PC-9 (cell line): ENCODE data around the gene DAPK2. TPM values are rescaled to one million over a fixed set of nuclear protein-coding genes. Genes with fewer than 3 reads are reported as not detected.

Experiments used
- BruUV-seq: library from RNA; stranded (reverse); fragments of 400-500 nt; replicated peaks from 2 replicates; lab custom pipeline; 2021; lab: Mats Ljungman, UMichigan
- CTCF ChIA-PET: fragments of 300-600 bp; sonication (Branson Sonifier 250); formaldehyde crosslinking; loops from one replicate; lab custom pipeline; 2022; ENCODE audit warnings: antibody characterized with exemption; lab: Charles Lee
- POLR2A ChIA-PET: fragments of 300-600 bp; sonication (Branson Sonifier 250); formaldehyde crosslinking; loops from one replicate; lab custom pipeline; 2022; ENCODE audit warnings: antibody characterized with exemption; ENCODE audit not compliant: unreplicated experiment; lab: Charles Lee
- DNase-seq, 2 experiments: peaks; one replicate each; pipeline versions ENCODE4 v3.0.0 to v3.0.0-alpha.2; 2015 to 2022; ENCODE audit warnings: mixed read lengths in 1 of 2
- H2AFZ ChIP-seq: fragments of 200-600 bp; sonication (generic); 2 replicates; pipeline ENCODE4 v1.8.1; 2017; ENCODE audit warnings: antibody characterized with exemption
- H3F3A ChIP-seq: fragments of 200-600 bp; sonication (generic); 2 replicates; pipeline ENCODE4 v1.8.1; 2017; ENCODE audit warnings: antibody characterized with exemption, mild to moderate bottlenecking, low read depth; ENCODE audit not compliant: insufficient read depth
- H3K27ac ChIP-seq: fragments of 200-600 bp; sonication (generic); 2 replicates; pipeline ENCODE4 v1.6.1; 2016; ENCODE audit warnings: mixed run types
- H3K27me3 ChIP-seq: fragments of 200-600 bp; sonication (generic); 2 replicates; pipeline ENCODE4 v1.6.1; 2016; ENCODE audit warnings: low read depth, mixed run types; ENCODE audit not compliant: insufficient read depth
- H3K36me3 ChIP-seq: fragments of 200-600 bp; sonication (generic); 2 replicates; pipeline ENCODE4 v1.6.1; 2016; ENCODE audit warnings: low read depth, mixed run types
- H3K4me1 ChIP-seq: fragments of 200-600 bp; sonication (generic); replicated peaks from 2 replicates; pipeline ENCODE4 v1.6.1; 2016; ENCODE audit warnings: mixed run types; ENCODE audit not compliant: insufficient read depth
- H3K4me2 ChIP-seq: fragments of 200-600 bp; sonication (generic); 2 replicates; pipeline ENCODE4 v1.6.1; 2017; ENCODE audit warnings: mixed run types
- H3K4me3 ChIP-seq: fragments of 200-600 bp; sonication (generic); 2 replicates; pipeline ENCODE4 v1.6.1; 2016; ENCODE audit warnings: mixed run types
- H3K79me2 ChIP-seq: fragments of 200-600 bp; sonication (generic); 2 replicates; pipeline ENCODE4 v1.6.1; 2017; ENCODE audit warnings: low read depth, mixed run types
- H3K9me2 ChIP-seq: fragments of 200-600 bp; sonication (generic); 2 replicates; pipeline ENCODE4 v1.8.1; 2017; ENCODE audit warnings: mild to moderate bottlenecking; ENCODE audit not compliant: insufficient read depth
- H3K9me3 ChIP-seq: fragments of 200-600 bp; sonication (generic); 2 replicates; pipeline ENCODE4 v1.8.1; 2016; ENCODE audit warnings: low read depth; ENCODE audit not compliant: insufficient read depth
- H4K20me1 ChIP-seq: fragments of 200-600 bp; sonication (generic); 2 replicates; pipeline ENCODE4 v1.8.1; 2017; ENCODE audit not compliant: insufficient read depth
- CTCF ChIP-seq: fragments of 200-600 bp; sonication (generic); conservative IDR thresholded peaks from 2 replicates; pipeline ENCODE4 v1.6.1; 2017; ENCODE audit warnings: mixed run types, antibody characterized with exemption, mild to moderate bottlenecking, moderate library complexity
- EZH2 ChIP-seq: fragments of 200-600 bp; sonication (generic); IDR thresholded peaks from 2 replicates; pipeline ENCODE4 v1.8.0; 2017; ENCODE audit warnings: antibody characterized with exemption, low read depth
- intact Hi-C: fragments of 100-400 bp; cut with micrococcal nuclease; formaldehyde crosslinking; loops from one replicate; pipeline ENCODE4 v1.10.0; 2022; ENCODE audit not compliant: unreplicated experiment
- total RNA-seq: library from RNA; stranded (reverse); gene quantifications from 2 replicates; pipeline ENCODE4 v1.2.3, GENCODE V29; 2021

DAPK2 gene
- total RNA-seq, 1 experiment from 2014 or later: 11.0 TPM

- Histone ChIP-seq H2AFZ (no peak overlapping the region), H3K4me3 (no peak overlapping the region), H3K4me1 (no peaks in the 10 kb centered on the region), H3K27ac (no peak overlapping the region), H3K79me2 (no peaks in the 10 kb centered on the region), H3K9me2 (no peaks in the 10 kb centered on the region), H4K20me1 (no peaks in the 10 kb centered on the region), H3K9me3 (no peaks in the 10 kb centered on the region), H3K4me2 (no peak overlapping the region), H3K27me3 (no peaks in the 10 kb centered on the region), H3K36me3 (no peaks in the 10 kb centered on the region), H3F3A (no peaks in the 10 kb centered on the region)
- POLR2A ChIA-PET: interaction anchor here (0.9 kb wide), 1 partner anchor 62 kb away, joined by 3 read pairs; no protein-coding TSS in a partner anchor
- no TSS peak for BruUV-seq
- CTCF ChIA-PET: no interaction called here
- no peak for DNase-seq
- TF ChIP-seq EZH2: no peak
- TF ChIP-seq CTCF: no peak
- intact Hi-C loops: no loop called here
These were observed 128.5 kb downstream of the DAPK2 start for GRCh38 chr15:63917588-63918316.

GRCh38 chr15:63915873-63916771, 130.2 kb downstream of the DAPK2 start:
- Histone ChIP-seq H3K4me3 (no peak overlapping the region), H4K20me1 (no peaks in the 10 kb centered on the region), H3K4me1 (no peaks in the 10 kb centered on the region), H3K79me2 (no peaks in the 10 kb centered on the region), H3K9me3 (no peaks in the 10 kb centered on the region), H3K27me3 (no peaks in the 10 kb centered on the region), H3K27ac (no peak overlapping the region), H3K36me3 (no peaks in the 10 kb centered on the region), H3K4me2 (no peak overlapping the region), H3F3A (no peaks in the 10 kb centered on the region), H2AFZ (no peak overlapping the region), H3K9me2 (no peaks in the 10 kb centered on the region)
- POLR2A ChIA-PET: no interaction called here
- intact Hi-C loops: no loop called here
- no peak; the same call in 1 of the 2 replicates for TF ChIP-seq CTCF
- no peak for TF ChIP-seq EZH2
- no TSS peak for BruUV-seq
- no peak for DNase-seq
- CTCF ChIA-PET: interaction anchor here (0.6 kb wide), 1 partner anchor 887 kb away, joined by 4 read pairs; no protein-coding TSS in a partner anchor

- TF ChIP-seq EZH2 (no peak), CTCF (no peak)
- no TSS peak for BruUV-seq
- H3K27me3 ChIP-seq: no peaks in the 10 kb centered on the region
- no peaks in the 10 kb centered on the region for H3K36me3 ChIP-seq
- no peaks in the 10 kb centered on the region for H3K79me2 ChIP-seq
- intact Hi-C loops: no loop called here
- no peak overlapping the region for H2AFZ ChIP-seq
- ChIA-PET CTCF (no interaction called here), POLR2A (no interaction called here)
- H3F3A ChIP-seq: no peaks in the 10 kb centered on the region
- H3K4me1 ChIP-seq: no peaks in the 10 kb centered on the region
- H3K4me2 ChIP-seq: no peak overlapping the region
- no peaks in the 10 kb centered on the region for H3K9me3 ChIP-seq
- no peak overlapping the region for H3K4me3 ChIP-seq
- H4K20me1 ChIP-seq: no peaks in the 10 kb centered on the region
- DNase-seq: no peak
- no peaks in the 10 kb centered on the region for H3K9me2 ChIP-seq
- no peak overlapping the region for H3K27ac ChIP-seq
These were observed 130.9 kb downstream of the DAPK2 start for GRCh38 chr15:63915209-63915872.
